Sigmoid colon (tissue), 4 donors: ENCODE measurements around the gene CRIP2.

Experiments used
- EP300 ChIP-seq, 4 donors: sonication (generic); formaldehyde crosslinking; IDR thresholded peaks; one replicate each; pipeline ENCODE4 v1.6.1; 2017; ENCODE audit warnings: antibody characterized with exemption in 4 of 4
- POLR2A ChIP-seq, 2 donors: fragments of 450-650 bp; IDR thresholded peaks; one replicate each; pipeline ENCODE4 v1.6.1; 2016; ENCODE audit warnings: antibody characterized with exemption in 2 of 2, mild to moderate bottlenecking in 2 of 2, moderate library complexity in 2 of 2
- POLR2AphosphoS5 ChIP-seq, 4 donors: sonication (generic); formaldehyde crosslinking; IDR thresholded peaks; one replicate each; pipeline ENCODE4 v1.6.1; 2017; ENCODE audit warnings: antibody characterized with exemption in 4 of 4
- TF ChIP-seq, protein P1 (sequence below), 4 experiments: fragments of 450-650 bp in 3 of 4; fragments of 200-600 bp in 1 of 4; IDR thresholded peaks; one replicate each; pipeline ENCODE4 v1.5.1; 2016 to 2019; ENCODE audit warnings: antibody characterized with exemption in 4 of 4, mild to moderate bottlenecking in 3 of 4, moderate library complexity in 2 of 4

DNA sequence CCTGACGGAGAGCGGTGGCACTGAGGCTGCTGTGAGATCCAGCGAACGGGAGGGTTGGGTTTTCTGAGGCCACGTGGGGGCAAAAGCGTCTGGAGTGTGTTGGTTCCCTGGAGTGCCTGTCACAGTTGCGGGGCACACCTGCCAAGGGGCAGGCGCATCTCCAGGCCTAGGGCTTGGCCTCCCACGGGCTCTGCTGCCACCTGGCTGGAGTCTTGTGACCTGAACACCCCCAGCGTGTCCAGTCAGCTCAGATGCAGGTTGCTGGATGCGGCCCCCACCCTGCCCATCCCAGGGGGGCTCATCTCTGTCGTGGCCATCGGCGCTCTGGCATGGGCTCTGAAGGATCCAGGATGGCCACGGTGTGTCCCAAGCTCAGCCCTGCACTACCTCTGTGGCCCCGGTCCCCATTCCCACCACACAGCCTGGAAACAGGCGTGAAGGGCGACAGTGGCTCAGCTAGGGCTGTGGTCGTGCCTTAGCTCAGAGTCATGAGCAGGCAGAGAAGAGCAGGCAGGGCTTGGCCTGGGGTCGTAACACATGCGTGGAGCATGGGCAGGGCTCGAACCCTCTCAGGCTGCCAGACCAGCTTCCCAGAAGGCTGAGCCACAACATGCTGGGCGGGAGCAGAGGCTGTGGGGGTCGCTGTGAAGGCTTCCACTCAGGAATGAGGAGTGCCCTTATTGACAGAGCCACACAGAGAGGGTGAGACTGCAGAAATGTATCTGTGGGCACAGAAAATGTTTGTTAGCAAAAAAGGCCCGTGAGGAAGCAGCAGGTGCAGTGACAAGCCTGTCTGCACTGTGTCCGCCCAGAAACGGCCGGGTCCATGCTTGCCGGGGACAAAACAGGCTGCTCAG, 23.5 kb upstream of the CRIP2 start:
- TF ChIP-seq, protein P1, sequence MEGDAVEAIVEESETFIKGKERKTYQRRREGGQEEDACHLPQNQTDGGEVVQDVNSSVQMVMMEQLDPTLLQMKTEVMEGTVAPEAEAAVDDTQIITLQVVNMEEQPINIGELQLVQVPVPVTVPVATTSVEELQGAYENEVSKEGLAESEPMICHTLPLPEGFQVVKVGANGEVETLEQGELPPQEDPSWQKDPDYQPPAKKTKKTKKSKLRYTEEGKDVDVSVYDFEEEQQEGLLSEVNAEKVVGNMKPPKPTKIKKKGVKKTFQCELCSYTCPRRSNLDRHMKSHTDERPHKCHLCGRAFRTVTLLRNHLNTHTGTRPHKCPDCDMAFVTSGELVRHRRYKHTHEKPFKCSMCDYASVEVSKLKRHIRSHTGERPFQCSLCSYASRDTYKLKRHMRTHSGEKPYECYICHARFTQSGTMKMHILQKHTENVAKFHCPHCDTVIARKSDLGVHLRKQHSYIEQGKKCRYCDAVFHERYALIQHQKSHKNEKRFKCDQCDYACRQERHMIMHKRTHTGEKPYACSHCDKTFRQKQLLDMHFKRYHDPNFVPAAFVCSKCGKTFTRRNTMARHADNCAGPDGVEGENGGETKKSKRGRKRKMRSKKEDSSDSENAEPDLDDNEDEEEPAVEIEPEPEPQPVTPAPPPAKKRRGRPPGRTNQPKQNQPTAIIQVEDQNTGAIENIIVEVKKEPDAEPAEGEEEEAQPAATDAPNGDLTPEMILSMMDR (IDR thresholded peaks at IDR 0.05): no peak
- TF ChIP-seq POLR2AphosphoS5 (IDR thresholded peaks at IDR 0.05) (no peak), POLR2A (IDR thresholded peaks at IDR 0.05) (no peak), EP300 (IDR thresholded peaks at IDR 0.05) (no peak)
